Measurements from ENCODE around the gene RIPK4.

DNA sequence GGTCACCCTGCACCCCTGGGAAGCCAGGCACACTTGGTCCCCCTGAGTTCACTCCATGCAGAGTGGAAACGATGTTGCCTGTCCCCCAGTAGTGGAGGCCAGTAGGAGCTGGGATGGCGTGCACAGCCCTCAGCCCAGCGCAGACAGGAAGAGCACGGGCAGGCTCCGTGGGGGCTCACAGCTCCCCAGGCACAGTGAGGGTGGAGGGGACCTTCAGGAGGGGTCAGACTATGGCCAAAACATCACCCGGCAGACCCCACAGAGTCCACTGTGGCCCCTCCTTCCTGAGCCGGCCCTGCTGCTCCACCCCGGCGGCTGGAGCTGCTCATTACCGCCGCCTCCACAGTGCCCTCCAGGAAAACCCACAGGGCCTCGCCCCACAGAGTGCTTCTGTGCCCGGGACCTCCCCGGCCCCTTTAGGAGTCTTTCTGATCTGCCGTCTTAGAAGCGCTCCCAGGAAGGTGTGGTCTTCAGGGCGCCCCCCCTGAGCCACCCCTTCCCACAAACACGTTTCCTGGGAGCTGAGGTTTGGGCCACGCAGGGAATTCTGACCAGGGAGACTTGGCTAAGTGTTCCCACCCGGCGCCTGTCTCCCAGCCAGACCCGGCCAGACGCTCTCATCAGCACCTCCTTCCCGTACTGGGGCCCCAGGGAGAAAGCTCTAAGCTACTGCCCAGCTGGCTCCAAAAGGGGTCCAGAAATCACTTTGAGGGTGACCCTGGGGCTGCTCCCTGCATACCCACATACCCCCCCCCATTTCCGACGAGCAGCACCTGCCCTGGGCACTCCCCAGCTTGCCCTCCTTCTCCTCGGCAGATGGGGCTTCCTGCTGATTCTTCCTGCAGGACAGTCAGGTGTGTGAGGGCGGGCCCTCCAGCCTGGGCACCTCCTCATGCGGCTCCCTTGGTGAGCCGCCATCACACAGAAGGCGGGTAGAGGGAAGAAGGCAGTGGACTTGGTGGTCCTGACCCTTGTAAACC, 38.8 kb downstream of the RIPK4 start:
- TF ChIP-seq, protein P1, sequence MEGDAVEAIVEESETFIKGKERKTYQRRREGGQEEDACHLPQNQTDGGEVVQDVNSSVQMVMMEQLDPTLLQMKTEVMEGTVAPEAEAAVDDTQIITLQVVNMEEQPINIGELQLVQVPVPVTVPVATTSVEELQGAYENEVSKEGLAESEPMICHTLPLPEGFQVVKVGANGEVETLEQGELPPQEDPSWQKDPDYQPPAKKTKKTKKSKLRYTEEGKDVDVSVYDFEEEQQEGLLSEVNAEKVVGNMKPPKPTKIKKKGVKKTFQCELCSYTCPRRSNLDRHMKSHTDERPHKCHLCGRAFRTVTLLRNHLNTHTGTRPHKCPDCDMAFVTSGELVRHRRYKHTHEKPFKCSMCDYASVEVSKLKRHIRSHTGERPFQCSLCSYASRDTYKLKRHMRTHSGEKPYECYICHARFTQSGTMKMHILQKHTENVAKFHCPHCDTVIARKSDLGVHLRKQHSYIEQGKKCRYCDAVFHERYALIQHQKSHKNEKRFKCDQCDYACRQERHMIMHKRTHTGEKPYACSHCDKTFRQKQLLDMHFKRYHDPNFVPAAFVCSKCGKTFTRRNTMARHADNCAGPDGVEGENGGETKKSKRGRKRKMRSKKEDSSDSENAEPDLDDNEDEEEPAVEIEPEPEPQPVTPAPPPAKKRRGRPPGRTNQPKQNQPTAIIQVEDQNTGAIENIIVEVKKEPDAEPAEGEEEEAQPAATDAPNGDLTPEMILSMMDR (IDR thresholded peaks at IDR 0.05), result no peak
- TF ChIP-seq EP300 (IDR thresholded peaks at IDR 0.05), result no peak
- no peak for TF ChIP-seq POLR2A (IDR thresholded peaks at IDR 0.05)
- no peak for TF ChIP-seq POLR2AphosphoS5 (IDR thresholded peaks at IDR 0.05)

Data from suprapubic skin (tissue), 4 donors.